Right ventricle myocardium superior (tissue), 1 donor: Measurements from ENCODE around the gene KRTAP10-10. TPM values are rescaled to one million over a fixed set of nuclear protein-coding genes. Genes with fewer than 3 reads are reported as not detected.
"Not testable (repeated sequence)": the region's sequence is repeated elsewhere in the genome, so short reads cannot be mapped to it uniquely, and the experiment has no call there.

Experiments used
- ATAC-seq: fragments of 200-7000 bp; cut with Tn5 transposase; one replicate; pipeline ENCODE4 v1.9.1; 2020; ENCODE audit warnings: mild to moderate bottlenecking; ENCODE audit not compliant: poor library complexity
- DNase-seq: peaks from one replicate; pipeline ENCODE4 v3.0.0-alpha.2; 2020
- intact Hi-C: fragments of 100-400 bp; cut with DNase I; formaldehyde crosslinking; loops from one replicate; pipeline ENCODE4 v1.11.2; 2022
- total RNA-seq: library from RNA; stranded (reverse); fragmentation: NEBNext Ultra II Directional; extraction: Animal tissue kit (Norgen Biotek cat#: 25700); gene quantifications from one replicate; pipeline ENCODE4 v1.2.1, GENCODE V29; 2021
- donor health status: DM: no; HTN: yes; CAD: no; lungs with severe emphysema.

KRTAP10-10 gene
- total RNA-seq, 1 donor from 2014 or later, result not detected

DNA sequence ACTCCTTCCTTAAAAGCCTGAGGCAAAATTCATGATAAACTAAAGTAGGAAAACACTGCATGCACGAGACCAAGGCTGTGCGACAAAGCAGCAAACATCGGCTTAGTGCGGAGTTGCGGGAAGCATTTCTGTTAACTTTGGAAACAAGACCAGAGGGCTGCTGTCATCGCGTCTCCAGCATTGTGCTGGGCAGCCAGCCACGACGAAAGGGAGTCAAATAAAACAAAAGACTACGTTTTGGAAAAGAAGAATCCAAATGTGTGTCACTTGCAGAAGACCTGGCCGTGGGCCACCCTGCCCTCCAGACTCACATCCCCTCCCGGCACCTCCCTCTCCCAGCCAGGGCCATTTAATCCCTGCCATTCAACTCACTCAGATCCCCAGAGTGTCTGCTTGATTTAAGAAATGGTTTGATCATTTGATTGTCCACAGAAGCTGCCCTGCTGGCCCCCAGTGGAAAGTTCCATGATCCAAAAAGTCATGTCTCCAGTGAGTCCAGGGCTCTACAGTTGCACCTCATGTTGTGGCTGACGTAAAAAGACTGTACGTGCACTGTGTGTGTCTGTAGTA lies 6.7 kb downstream of the KRTAP10-10 start:
- ATAC-seq (no peak), DNase-seq (no peak)
- intact Hi-C loops, result no loop called here

- DNase-seq, result no peak
- intact Hi-C loops, result no loop called here
- ATAC-seq, result no peak
Observed at GRCh38 chr21:44644878-44645277, 7.7 kb downstream of the KRTAP10-10 start.

GRCh38 chr21:44646366-44647221 lies 9.4 kb downstream of the KRTAP10-10 start, which contains the start of gene KRTAP10-11:
Gene KRTAP10-11 (plus strand): TSS chr21:44646414. CDS start chr21:44646459, 45 bp downstream.
- intact Hi-C loops, DNase-seq: not testable (repeated sequence)

GRCh38 chr21:44647222-44647552 lies 10.0 kb downstream of the KRTAP10-10 start:
- intact Hi-C loops, result no loop called here
- DNase-seq, result no peak
- no peak for ATAC-seq

More at GRCh38 chr21:44646366-44647221, 9.4 kb downstream of the KRTAP10-10 start, which contains the start of gene KRTAP10-11:
- ATAC-seq, result not testable (repeated sequence)

DNA sequence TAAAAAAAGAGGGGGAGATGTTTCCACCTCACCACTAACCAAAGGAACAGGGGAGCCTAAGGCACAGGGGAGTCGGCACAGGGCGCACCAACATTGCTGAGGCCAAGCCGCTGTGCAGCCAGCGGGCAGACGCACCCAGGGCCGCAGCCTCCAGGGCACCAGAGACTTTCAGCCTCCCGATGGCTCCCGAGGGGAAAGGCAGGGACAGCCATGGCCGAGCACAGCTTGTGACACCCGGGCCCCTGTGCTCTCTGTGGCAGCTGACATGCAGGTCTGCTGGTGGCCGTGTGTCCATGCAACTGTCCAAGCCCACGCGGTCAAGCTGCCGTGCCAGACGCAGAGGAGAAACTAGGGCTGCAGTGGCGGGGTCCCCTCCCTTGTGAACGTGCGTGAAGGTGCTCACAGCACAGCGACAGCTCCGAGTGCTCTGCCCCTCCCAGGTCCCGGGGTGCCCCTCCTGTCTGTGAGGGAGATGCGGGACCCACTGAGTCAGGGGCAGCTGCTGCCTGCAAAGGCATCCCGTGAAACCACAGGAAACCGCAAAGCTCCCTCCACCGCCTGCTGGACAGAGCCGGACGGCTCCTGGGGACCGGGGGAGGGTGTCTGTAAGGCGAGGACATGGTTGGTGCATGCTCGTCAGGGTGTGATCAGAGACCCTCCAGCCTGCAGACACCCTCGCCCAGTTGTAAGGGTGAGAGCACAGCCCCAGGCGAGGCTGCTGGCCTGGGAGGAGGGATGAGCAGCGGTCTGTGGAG lies 11.6 kb downstream of the KRTAP10-10 start:
- DNase-seq, result no peak
- no peak for ATAC-seq
- intact Hi-C loops, result no loop called here

DNA sequence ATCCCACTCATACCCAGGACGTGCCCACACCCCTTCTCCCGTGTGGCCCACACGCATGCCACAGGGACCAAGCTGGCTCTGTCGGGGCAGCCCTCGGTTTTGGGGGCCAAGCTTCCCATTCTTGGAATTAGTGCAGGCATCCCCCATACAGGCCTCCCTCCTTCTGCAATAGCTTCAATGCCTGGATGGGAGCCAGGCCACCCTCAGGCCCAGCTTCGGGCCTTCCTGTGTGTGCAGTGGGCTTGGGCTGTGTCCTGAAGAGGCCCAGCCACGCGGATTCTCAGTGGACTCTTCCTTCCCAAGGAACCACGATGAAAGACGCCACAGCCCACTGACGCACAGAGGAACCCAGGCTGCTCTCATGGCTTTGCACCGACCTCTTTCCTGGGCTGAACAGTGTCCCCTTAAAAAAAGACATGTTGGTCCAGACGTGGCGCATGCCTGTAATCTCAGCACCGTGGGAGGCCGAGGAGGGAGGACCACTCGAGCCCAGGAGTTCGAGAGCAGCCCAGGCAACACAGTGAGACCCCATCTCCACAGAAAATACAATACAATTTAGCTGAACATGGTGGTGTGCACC lies 12.5 kb downstream of the KRTAP10-10 start:
- DNase-seq, result no peak
- ATAC-seq, result no peak
- intact Hi-C loops, result no loop called here

DNA sequence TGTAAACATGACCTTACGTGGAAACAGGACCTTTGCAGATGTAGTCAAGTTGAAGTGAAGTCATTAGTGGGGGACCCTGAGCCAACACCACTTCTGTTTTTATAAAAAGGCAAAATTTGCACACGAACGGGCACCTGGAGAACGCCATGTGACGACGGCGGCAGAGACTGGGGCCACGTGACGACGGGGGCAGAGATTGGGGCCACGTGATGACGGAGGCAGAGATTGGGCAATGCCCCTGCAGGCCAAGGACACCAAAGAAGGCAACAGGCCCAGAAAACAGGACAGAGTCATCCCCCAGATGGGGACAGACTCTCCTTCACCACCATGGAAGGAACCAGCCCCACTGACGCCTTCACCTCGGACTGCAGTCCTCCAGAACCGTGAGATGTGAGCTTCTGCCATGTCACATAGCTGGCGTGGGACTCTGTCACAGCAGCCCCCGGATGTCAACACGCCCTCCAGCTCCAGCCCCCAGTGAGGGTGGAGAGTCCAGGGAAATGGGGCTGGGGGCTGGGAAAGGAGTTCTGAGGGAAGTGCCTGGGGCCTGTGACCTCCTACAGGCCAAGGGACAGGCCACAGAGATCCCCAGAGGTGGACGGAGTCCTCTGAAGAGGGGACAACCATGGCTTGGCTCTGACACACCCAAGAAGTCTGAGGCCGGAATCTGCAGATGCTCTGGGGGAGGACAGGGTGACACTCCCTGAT lies 13.3 kb downstream of the KRTAP10-10 start:
- DNase-seq (no peak), ATAC-seq (no peak)
- intact Hi-C loops, result no loop called here

DNA sequence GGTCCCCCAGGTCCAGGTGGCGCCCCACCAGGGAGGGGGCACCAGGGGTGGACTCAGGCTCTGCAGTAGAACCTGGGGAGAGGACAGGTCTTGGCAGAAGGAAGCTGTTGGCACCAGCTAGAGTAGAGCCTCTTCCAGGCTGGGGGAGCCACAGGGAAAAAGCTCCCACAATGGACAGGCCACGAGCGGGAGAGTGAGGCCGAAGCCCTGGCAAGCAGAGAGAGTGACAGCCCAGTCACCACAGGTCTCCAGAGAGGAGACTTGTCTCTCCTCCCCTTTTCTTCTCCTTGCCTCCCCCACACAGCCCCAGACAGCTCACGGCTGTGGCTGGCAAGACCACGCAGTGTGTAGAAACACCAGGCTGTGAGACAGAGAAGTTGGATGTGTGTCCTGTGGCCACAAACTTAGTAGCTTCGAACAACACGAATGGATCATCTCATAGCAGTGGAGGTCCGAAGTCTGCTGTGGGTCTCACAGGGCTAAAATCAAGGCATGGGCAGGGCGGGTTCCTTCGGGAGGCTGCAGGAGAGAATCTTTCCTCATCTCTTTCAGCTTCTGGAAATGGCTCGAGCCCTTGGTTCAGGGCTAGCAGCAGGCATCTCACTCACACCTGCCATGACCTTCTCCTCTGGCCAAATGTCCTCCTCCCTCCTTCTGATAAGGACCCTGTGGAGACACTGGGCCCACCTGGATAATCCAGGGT lies 14.0 kb downstream of the KRTAP10-10 start:
- ATAC-seq (no peak), DNase-seq (no peak)
- intact Hi-C loops, result no loop called here

- intact Hi-C loops, result no loop called here
Observed at GRCh38 chr21:44653123-44653522, 16.0 kb downstream of the KRTAP10-10 start.

DNA sequence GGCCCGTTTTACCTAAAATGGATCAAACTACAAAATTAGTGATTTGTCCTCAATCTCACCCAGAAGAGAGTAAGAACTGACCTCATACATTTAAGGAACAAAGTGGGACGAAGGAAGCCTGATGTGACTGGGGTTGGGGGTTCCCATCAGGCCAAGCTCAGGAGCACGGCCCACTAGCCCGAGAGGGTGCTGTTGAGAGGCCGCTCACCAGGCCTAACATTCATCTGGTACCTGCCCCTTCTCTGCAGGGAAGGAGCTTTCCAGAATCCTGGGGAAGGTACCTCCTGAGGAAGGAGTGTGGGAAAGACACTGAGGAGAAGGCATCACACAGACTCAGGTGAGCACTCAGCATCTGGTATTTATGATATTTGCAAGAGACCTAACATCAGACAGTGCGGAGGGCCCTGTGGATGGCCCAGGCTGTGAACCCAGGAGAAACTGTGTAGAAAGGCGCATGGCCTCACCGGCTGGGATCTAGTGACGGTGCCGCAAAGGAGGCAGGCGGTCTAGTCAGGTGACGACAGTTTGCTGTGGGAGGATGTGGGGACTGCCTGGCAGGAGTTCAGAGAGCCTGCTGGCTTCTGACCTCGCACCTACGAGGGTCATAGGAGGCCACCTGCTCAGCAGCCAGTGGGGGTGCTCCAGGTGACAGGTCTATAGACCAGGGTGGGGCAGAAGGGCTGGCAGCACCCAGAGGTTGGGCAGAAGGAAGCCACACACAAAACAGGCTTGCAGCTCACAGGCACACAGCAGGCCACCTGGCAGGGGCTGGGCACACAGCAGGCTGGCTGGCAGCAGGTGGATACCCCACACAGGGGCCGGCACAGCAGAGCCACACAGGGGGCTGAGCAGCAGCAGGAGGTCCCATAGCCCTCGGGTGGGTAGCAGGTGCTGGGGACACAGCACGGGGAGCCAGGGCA lies 16.8 kb downstream of the KRTAP10-10 start:
- intact Hi-C loops, result no loop called here
- no peak for DNase-seq
- no peak for ATAC-seq

More at GRCh38 chr21:44653123-44653522, 16.0 kb downstream of the KRTAP10-10 start:
- ATAC-seq (no peak), DNase-seq (no peak)

- no peak for ATAC-seq
- DNase-seq, result no peak
- intact Hi-C loops, result no loop called here
Observed at GRCh38 chr21:44654576-44655175, 17.5 kb downstream of the KRTAP10-10 start, which contains the start of gene KRTAP12-4. Gene KRTAP12-4 (minus strand): TSS chr21:44654659. CDS start chr21:44654614, 45 bp downstream.

DNA sequence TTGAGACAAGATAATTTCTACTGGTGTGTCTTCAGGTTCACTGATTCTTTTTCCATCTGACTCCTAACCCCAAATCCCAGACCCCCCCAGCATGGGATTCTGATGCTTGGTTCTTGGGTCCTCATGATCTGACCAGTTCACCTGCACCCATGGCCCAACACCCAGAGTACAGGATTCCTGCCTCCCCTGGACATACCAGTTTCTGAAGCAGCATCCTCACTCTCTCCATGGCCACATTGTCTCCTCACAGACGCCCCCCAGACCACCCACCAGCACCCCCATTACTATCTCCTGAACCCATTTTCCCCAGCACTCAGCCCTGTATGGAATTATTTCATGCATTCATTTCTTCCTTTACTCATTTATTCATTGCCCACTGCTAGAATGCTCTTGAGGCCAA lies 19.7 kb downstream of the KRTAP10-10 start:
- DNase-seq (no peak), ATAC-seq (no peak)
- intact Hi-C loops, result no loop called here

DNA sequence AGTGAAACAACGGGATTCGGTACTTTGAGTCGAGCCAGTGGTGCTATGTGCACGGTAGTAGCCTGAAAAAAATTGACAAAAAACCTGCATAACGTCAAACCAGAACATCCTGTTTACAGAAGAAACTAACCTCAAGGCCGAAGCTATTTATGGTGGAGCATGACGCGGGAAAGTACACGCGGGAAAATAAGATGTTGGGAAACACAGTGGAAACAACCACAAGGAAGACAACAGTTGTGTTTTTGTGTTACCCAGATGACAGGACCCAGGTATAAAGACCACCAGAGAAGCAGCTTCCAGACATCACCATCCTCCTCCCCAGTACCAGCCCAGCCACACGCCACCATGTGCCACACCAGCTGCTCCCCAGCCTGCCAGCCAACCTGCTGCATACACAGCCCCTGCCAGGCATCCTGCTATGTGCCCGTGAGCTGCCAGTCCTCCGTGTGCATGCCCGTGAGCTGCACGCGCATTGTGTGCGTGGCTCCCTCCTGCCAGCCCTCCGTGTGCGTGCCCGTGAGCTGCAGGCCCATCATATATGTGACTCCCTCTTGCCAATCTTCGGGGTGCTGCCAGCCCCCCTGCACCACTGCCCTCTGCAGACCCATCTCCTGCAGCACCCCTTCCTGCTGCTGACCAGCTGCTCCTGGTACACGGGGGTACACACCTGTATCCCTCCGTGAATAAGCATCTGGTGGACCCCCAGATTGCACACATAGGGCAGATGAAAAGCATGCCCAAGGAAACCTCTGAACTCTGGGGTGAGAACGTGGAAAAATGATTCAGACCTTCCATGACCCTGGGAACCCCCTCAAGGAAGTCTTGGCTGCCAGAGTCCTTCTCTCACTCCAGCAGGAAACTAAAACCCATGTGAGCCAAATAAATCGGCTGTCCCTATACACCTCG lies 20.7 kb downstream of the KRTAP10-10 start, which contains the start of gene KRTAP12-3:
TSS of gene KRTAP12-3 (plus strand) at position 298 of the 906 bp plus-strand sequence. CDS start at position 346, 48 bp downstream.
- no peak for ATAC-seq
- intact Hi-C loops, result no loop called here

DNA sequence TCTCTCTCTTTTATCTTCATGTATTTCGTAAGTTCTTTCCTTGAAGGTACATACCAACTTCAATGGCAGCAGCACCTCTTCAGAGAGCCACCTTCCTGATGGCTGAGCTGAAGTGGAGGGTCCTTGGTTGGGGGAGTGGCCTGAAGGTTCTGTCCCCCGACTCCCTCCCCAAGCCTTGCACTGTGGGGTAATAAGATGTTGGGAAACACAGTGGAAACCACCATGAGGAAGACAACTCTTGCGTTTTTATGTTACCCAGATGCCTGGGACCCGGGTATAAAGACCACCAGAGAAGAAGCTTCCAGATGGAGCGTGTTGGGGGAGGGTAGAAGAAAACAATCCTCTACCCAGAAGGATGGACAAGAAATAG lies 21.4 kb downstream of the KRTAP10-10 start:
- ATAC-seq (no peak), DNase-seq (no peak)
- intact Hi-C loops, result no loop called here

More for the DNA sequence above, 20.7 kb downstream of the KRTAP10-10 start, which contains the start of gene KRTAP12-3:
- no peak for DNase-seq

- intact Hi-C loops, result no loop called here
- DNase-seq, result no peak
- ATAC-seq, result no peak
Observed at GRCh38 chr21:44658913-44659595, 21.9 kb downstream of the KRTAP10-10 start.
